OCI-LY1 (cell line): Measurements from ENCODE around the gene RPS15A.
A peak's percentile ranks its signal among the peaks of the same experiment; 100 is the strongest.

Source experiments
- H2AFZ ChIP-seq: fragments of 200-600 bp; sonication (generic), shearing (Covaris generic); 2 replicates; pipeline ENCODE4 v1.6.0; 2014; ENCODE audit warnings: antibody characterized with exemption, mild to moderate bottlenecking, low read length
- H3F3A ChIP-seq: fragments of 200-600 bp; sonication (generic), shearing (Covaris generic); 2 replicates; pipeline ENCODE4 v1.6.0; 2014; ENCODE audit warnings: mild to moderate bottlenecking, antibody characterized with exemption, low read length, moderate library complexity; ENCODE audit not compliant: insufficient read depth
- H3K27ac ChIP-seq: fragments of 200-600 bp; sonication (generic); 2 replicates; pipeline ENCODE4 v1.5.1; 2014; ENCODE audit warnings: low read length, mixed run types, mild to moderate bottlenecking, low read depth; ENCODE audit not compliant: poor library complexity, severe bottlenecking
- H3K27me3 ChIP-seq: fragments of 200-600 bp; sonication (generic); 2 replicates; pipeline ENCODE4 v1.6.0; 2014; ENCODE audit warnings: antibody characterized with exemption, mild to moderate bottlenecking, low read length, moderate library complexity; ENCODE audit not compliant: insufficient read depth
- H3K36me3 ChIP-seq: fragments of 200-600 bp; sonication (generic); 2 replicates; pipeline ENCODE4 v1.6.1; 2014; ENCODE audit warnings: mild to moderate bottlenecking, antibody characterized with exemption, low read length, moderate library complexity, mixed read lengths; ENCODE audit not compliant: insufficient read depth
- H3K4me1 ChIP-seq: fragments of 200-600 bp; sonication (generic); 2 replicates; pipeline ENCODE4 v1.5.1; 2014; ENCODE audit warnings: mild to moderate bottlenecking, low read length, moderate library complexity; ENCODE audit not compliant: insufficient read depth, severe bottlenecking
- H3K4me2 ChIP-seq: fragments of 200-600 bp; sonication (generic), shearing (Covaris generic); 2 replicates; pipeline ENCODE4 v1.6.1; 2014; ENCODE audit warnings: low read length
- H3K4me3 ChIP-seq: fragments of 200-600 bp; sonication (generic); 2 replicates; pipeline ENCODE4 v1.5.1; 2014; ENCODE audit warnings: low read length, low read depth, mild to moderate bottlenecking, mixed read lengths; ENCODE audit not compliant: poor library complexity, severe bottlenecking
- H3K79me2 ChIP-seq: fragments of 200-600 bp; shearing (Covaris generic); 2 replicates; pipeline ENCODE4 v1.6.1; 2016; ENCODE audit warnings: mixed run types, low read length, mixed read lengths; ENCODE audit not compliant: insufficient read depth
- H3K9ac ChIP-seq: fragments of 200-600 bp; sonication (generic), shearing (Covaris generic); 2 replicates; pipeline ENCODE4 v1.6.1; 2014; ENCODE audit warnings: mild to moderate bottlenecking, low read length, mixed read lengths
- H3K9me2 ChIP-seq: fragments of 200-600 bp; sonication (generic), shearing (Covaris generic); 2 replicates; pipeline ENCODE4 v1.6.1; 2014; ENCODE audit warnings: low read depth, mild to moderate bottlenecking, low read length, mixed read lengths
- H3K9me3 ChIP-seq: fragments of 200-600 bp; shearing (Covaris generic); 2 replicates; pipeline ENCODE4 v1.6.1; 2014; ENCODE audit warnings: low read length, mixed read lengths
- H4K20me1 ChIP-seq: fragments of 200-600 bp; sonication (generic), shearing (Covaris generic); 2 replicates; pipeline ENCODE4 v1.6.0; 2016; ENCODE audit warnings: mild to moderate bottlenecking, low read length; ENCODE audit not compliant: insufficient read depth
- EZH2 ChIP-seq: fragments of 200-600 bp; sonication (generic), shearing (Covaris generic); IDR thresholded peaks from 2 replicates; pipeline ENCODE4 v1.8.0; 2017; ENCODE audit warnings: borderline replicate concordance, mixed run types, mild to moderate bottlenecking, antibody characterized with exemption, low read length, moderate library complexity, mixed read lengths
- TF ChIP-seq, protein P1 (sequence below): fragments of 200-600 bp; sonication (generic), shearing (Covaris generic); IDR thresholded peaks from 2 replicates; pipeline ENCODE4 v1.5.1; 2017; ENCODE audit warnings: mild to moderate bottlenecking, antibody characterized with exemption, low read length, moderate library complexity, mixed read lengths

The RPS15A gene

DNA sequence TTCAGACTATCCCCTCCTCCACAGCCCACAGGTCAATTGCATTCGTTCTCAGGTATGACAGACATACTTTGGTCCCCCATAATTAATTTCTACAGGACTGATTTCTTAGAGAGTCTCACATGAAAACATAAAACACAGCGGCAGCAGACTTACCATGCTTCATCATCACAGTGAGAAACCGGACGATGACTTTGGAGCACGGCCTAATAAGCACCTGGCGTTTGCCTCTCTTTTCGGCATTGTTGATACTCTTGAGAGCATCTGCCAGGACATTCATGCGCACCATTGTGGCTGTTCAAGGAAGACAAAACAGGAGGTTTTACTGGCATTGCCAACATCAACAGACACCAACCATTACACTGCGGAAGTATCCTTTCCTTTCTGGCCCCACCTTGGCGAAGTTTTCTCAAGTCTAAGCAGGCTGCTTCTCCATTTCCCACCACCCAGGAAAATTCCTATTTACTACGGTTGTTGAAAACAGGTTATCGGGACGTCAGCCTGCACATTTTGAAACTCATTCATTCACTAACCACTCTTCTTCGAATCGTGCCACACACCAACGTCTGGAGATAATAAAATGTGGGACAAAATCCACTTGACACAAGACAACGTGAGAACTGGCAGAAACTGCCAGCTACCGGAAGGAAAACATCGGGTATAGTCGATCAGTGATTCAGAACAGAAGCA lies 1.2 kb downstream of the RPS15A start:
- H3K27me3 ChIP-seq = no peaks in the 10 kb centered on the region
- peak overlapping the region; percentile 98 for H3K9ac ChIP-seq
- H3K9me2 ChIP-seq = no peaks in the 10 kb centered on the region
- TF ChIP-seq, protein P1, sequence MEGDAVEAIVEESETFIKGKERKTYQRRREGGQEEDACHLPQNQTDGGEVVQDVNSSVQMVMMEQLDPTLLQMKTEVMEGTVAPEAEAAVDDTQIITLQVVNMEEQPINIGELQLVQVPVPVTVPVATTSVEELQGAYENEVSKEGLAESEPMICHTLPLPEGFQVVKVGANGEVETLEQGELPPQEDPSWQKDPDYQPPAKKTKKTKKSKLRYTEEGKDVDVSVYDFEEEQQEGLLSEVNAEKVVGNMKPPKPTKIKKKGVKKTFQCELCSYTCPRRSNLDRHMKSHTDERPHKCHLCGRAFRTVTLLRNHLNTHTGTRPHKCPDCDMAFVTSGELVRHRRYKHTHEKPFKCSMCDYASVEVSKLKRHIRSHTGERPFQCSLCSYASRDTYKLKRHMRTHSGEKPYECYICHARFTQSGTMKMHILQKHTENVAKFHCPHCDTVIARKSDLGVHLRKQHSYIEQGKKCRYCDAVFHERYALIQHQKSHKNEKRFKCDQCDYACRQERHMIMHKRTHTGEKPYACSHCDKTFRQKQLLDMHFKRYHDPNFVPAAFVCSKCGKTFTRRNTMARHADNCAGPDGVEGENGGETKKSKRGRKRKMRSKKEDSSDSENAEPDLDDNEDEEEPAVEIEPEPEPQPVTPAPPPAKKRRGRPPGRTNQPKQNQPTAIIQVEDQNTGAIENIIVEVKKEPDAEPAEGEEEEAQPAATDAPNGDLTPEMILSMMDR = no peak
- no peak for TF ChIP-seq EZH2
- H3K4me2 ChIP-seq = peak overlapping the region; percentile 79
- H3K79me2 ChIP-seq = peaks cover 58% of the 10 kb centered on the region
- peaks cover 92% of the 10 kb centered on the region for H3K36me3 ChIP-seq
- peaks cover 5% of the 10 kb centered on the region; the same call in 1 of the 2 replicates for H4K20me1 ChIP-seq
- H3K27ac ChIP-seq = peak overlapping the region; percentile 47
- peaks cover 46% of the 10 kb centered on the region for H3K4me1 ChIP-seq
- peak overlapping the region; percentile 98 for H3K4me3 ChIP-seq
- H2AFZ ChIP-seq = no peak overlapping the region
- H3F3A ChIP-seq = peaks cover 14% of the 10 kb centered on the region; the same call in 1 of the 2 replicates
- no peaks in the 10 kb centered on the region for H3K9me3 ChIP-seq

DNA sequence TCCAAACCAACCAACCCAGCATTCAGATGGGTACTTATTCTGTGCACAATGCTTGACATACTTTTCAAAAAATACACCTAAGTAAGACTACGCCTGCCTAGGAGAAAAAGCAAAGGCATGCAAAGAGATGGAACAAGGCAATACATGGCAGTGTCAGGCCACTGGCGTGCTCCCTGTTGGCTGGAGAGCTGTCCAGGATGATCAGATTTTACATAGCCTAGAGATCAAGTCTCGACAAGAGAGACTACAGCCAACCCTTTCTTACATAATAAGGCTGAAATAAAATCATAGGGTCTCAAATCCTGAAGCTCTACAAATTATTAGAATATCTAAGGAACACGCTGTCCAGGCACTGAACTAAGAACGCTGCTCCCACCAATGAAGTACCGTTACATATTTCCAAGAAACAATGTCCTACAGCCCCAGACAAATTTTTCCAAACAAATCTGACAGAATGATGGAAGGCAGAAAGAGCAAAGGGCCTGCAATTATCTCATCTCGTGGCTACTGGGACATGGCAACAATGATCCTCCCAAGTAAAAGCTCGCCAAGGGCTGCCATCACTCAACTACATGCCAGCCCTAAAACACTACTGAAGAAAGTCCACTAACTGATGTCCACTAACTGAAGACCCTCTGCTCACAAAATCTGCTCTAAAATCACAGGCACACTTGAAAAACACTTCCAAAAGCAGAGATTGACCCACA lies 5.1 kb downstream of the RPS15A start:
- Histone ChIP-seq H3K4me2 (peak overlapping the region; percentile 30), H3K9me3 (no peaks in the 10 kb centered on the region), H3K36me3 (peaks cover 75% of the 10 kb centered on the region), H3K27ac (no peak overlapping the region), H3K4me3 (peak overlapping the region; percentile 23), H2AFZ (no peak overlapping the region), H3F3A (0 out of 2 replicates have a peak, but pooled peaks cover 7% of the 10 kb centered on the region), H3K27me3 (no peaks in the 10 kb centered on the region), H3K9ac (no peak overlapping the region), H3K79me2 (peaks cover 57% of the 10 kb centered on the region), H4K20me1 (peaks cover 5% of the 10 kb centered on the region; the same call in 1 of the 2 replicates), H3K9me2 (no peaks in the 10 kb centered on the region), H3K4me1 (peaks cover 42% of the 10 kb centered on the region)
- no peak for TF ChIP-seq EZH2
- TF ChIP-seq, protein P1 = no peak

GRCh38 chr16:18783430-18784341 lies 6.4 kb downstream of the RPS15A start:
- Histone ChIP-seq H3K27me3 (no peaks in the 10 kb centered on the region), H3K79me2 (peaks cover 44% of the 10 kb centered on the region), H2AFZ (no peak overlapping the region), H3K4me2 (no peak overlapping the region), H4K20me1 (peaks cover 5% of the 10 kb centered on the region; the same call in 1 of the 2 replicates), H3K9ac (no peak overlapping the region), H3K4me3 (no peak overlapping the region), H3F3A (0 out of 2 replicates have a peak, but pooled peaks cover 7% of the 10 kb centered on the region), H3K4me1 (peaks cover 39% of the 10 kb centered on the region), H3K9me2 (no peaks in the 10 kb centered on the region), H3K27ac (no peak overlapping the region), H3K9me3 (no peaks in the 10 kb centered on the region), H3K36me3 (peaks cover 63% of the 10 kb centered on the region)
- TF ChIP-seq, protein P1 = no peak
- TF ChIP-seq EZH2 = no peak
